Progenitor cell of endocrine pancreas (in vitro differentiated cells): ENCODE measurements around the gene FNDC3B. TPM values are rescaled to one million over a fixed set of nuclear protein-coding genes. Genes with fewer than 3 reads are reported as not detected.

Experiments used
- DNase-seq: peaks from one replicate; pipeline ENCODE4 v3.0.0; 2021; ENCODE audit warnings: low spot score; ENCODE audit not compliant: unreplicated experiment
- H3K27ac Mint-ChIP-seq: 2 replicates; pipeline ENCODE4 v1.8.0; 2021; ENCODE audit warnings: mild to moderate bottlenecking, moderate library complexity, mixed read lengths
- H3K27me3 Mint-ChIP-seq: 2 replicates; pipeline ENCODE4 v1.8.0; 2021; ENCODE audit warnings: mixed read lengths
- H3K36me3 Mint-ChIP-seq: 2 replicates; pipeline ENCODE4 v1.8.0; 2022; ENCODE audit warnings: mixed read lengths; ENCODE audit not compliant: insufficient read depth
- H3K4me1 Mint-ChIP-seq: 2 replicates; pipeline ENCODE4 v1.8.0; 2021; ENCODE audit warnings: low read depth, mixed read lengths
- H3K4me3 Mint-ChIP-seq: 2 replicates; pipeline ENCODE4 v1.8.0; 2021; ENCODE audit warnings: low read depth, mild to moderate bottlenecking, moderate library complexity, mixed read lengths
- H3K9me3 Mint-ChIP-seq: 2 replicates; pipeline ENCODE4 v1.8.0; 2021; ENCODE audit warnings: low read depth, mixed read lengths
- CTCF ChIP-seq: fragments of 200-600 bp; sonication (generic); IDR thresholded peaks from one replicate; pipeline ENCODE4 v1.5.0; 2021; ENCODE audit warnings: antibody characterized with exemption, mild to moderate bottlenecking; ENCODE audit not compliant: unreplicated experiment
- total RNA-seq: library from RNA; stranded (reverse); gene quantifications from 2 replicates; pipeline ENCODE4 v1.2.1, GENCODE V29; 2021

Gene FNDC3B
- total RNA-seq, 1 donor from 2014 or later: 158 TPM

GRCh38 chr3:172187511-172187910, 148.1 kb downstream of the FNDC3B start:
- Mint-ChIP-seq H3K4me3 (no peak overlapping the region), H3K27me3 (no peaks in the 10 kb centered on the region), H3K36me3 (peaks cover 7% of the 10 kb centered on the region), H3K9me3 (no peaks in the 10 kb centered on the region), H3K27ac (no peak overlapping the region), H3K4me1 (peaks cover 17% of the 10 kb centered on the region)
- DNase-seq: no peak
- TF ChIP-seq CTCF: no peak

- H3K27me3 Mint-ChIP-seq: no peaks in the 10 kb centered on the region
- no peak for DNase-seq
- peak overlapping the region; percentile 17 for H3K27ac Mint-ChIP-seq
- no peaks in the 10 kb centered on the region for H3K9me3 Mint-ChIP-seq
- H3K4me1 Mint-ChIP-seq: peaks cover 15% of the 10 kb centered on the region
- H3K36me3 Mint-ChIP-seq: peaks cover 7% of the 10 kb centered on the region
- no peak overlapping the region for H3K4me3 Mint-ChIP-seq
- TF ChIP-seq CTCF: no peak
These were observed 149.1 kb downstream of the FNDC3B start for GRCh38 chr3:172188511-172188910.

- H3K4me3 Mint-ChIP-seq: no peak overlapping the region
- no peak overlapping the region for H3K27ac Mint-ChIP-seq
- no peaks in the 10 kb centered on the region for H3K9me3 Mint-ChIP-seq
- H3K36me3 Mint-ChIP-seq: peaks cover 9% of the 10 kb centered on the region
- H3K4me1 Mint-ChIP-seq: peaks cover 14% of the 10 kb centered on the region
- TF ChIP-seq CTCF: no peak
- H3K27me3 Mint-ChIP-seq: no peaks in the 10 kb centered on the region
- no peak for DNase-seq
These were observed 149.8 kb downstream of the FNDC3B start for GRCh38 chr3:172189213-172189612.

- Mint-ChIP-seq H3K27me3 (no peaks in the 10 kb centered on the region), H3K4me1 (peaks cover 19% of the 10 kb centered on the region), H3K27ac (peak overlapping the region; percentile 59), H3K9me3 (no peaks in the 10 kb centered on the region), H3K4me3 (no peak overlapping the region), H3K36me3 (peaks cover 11% of the 10 kb centered on the region)
- DNase-seq: no peak
- TF ChIP-seq CTCF: no peak
These were observed 150.7 kb downstream of the FNDC3B start for GRCh38 chr3:172189987-172190603.

GRCh38 chr3:172190980-172191379, 151.6 kb downstream of the FNDC3B start:
- TF ChIP-seq CTCF: no peak
- Mint-ChIP-seq H3K36me3 (peaks cover 11% of the 10 kb centered on the region), H3K4me3 (no peak overlapping the region), H3K27me3 (no peaks in the 10 kb centered on the region), H3K27ac (no peak overlapping the region), H3K9me3 (no peaks in the 10 kb centered on the region), H3K4me1 (peaks cover 25% of the 10 kb centered on the region)
- no peak for DNase-seq
